Measurements from ENCODE around the gene CGB5. TPM values are rescaled to one million over a fixed set of nuclear protein-coding genes. Genes with fewer than 3 reads are reported as not detected.
"Not testable (repeated sequence)": the region's sequence is repeated elsewhere in the genome, so short reads cannot be mapped to it uniquely, and the experiment has no call there.

CGB5 gene
- total RNA-seq, 1 donor from 2014 or later: not detected

DNA sequence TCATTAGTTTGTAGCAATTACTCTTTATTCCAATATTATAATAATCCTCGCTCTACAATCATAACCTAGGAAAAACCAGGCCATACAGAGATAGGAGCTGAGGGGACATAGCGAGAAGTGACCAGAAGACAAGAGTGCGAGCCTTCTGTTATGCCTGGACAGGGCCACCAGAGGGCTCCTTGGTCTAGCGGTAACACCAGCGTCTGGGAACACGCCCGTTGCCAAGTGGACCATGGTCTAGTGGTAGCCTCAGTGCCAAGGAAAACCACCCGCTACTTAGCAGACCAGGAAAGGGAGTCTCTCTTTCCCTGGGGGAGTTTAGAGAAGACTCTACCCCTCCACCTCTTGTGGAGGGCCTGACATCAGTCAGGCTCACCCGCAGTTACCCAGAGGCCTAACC is 31.2 kb downstream of the CGB5 start:
- not testable (repeated sequence) for H3K36me3 Mint-ChIP-seq (ENCODE audit: low read depth); H3K9me3 Mint-ChIP-seq; H3K4me3 Mint-ChIP-seq; H3K27ac Mint-ChIP-seq (ENCODE audit: unreplicated experiment); H3K4me1 Mint-ChIP-seq
- H3K27me3 Mint-ChIP-seq (ENCODE audit: low read depth): peaks cover 50% of the 10 kb centered on the region
- peak; percentile 52 for DNase-seq (ENCODE audit: low read depth, low spot score)
- TF ChIP-seq, protein P1, sequence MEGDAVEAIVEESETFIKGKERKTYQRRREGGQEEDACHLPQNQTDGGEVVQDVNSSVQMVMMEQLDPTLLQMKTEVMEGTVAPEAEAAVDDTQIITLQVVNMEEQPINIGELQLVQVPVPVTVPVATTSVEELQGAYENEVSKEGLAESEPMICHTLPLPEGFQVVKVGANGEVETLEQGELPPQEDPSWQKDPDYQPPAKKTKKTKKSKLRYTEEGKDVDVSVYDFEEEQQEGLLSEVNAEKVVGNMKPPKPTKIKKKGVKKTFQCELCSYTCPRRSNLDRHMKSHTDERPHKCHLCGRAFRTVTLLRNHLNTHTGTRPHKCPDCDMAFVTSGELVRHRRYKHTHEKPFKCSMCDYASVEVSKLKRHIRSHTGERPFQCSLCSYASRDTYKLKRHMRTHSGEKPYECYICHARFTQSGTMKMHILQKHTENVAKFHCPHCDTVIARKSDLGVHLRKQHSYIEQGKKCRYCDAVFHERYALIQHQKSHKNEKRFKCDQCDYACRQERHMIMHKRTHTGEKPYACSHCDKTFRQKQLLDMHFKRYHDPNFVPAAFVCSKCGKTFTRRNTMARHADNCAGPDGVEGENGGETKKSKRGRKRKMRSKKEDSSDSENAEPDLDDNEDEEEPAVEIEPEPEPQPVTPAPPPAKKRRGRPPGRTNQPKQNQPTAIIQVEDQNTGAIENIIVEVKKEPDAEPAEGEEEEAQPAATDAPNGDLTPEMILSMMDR (conservative IDR thresholded peaks at IDR 0.05): peak; percentile 73

DNA sequence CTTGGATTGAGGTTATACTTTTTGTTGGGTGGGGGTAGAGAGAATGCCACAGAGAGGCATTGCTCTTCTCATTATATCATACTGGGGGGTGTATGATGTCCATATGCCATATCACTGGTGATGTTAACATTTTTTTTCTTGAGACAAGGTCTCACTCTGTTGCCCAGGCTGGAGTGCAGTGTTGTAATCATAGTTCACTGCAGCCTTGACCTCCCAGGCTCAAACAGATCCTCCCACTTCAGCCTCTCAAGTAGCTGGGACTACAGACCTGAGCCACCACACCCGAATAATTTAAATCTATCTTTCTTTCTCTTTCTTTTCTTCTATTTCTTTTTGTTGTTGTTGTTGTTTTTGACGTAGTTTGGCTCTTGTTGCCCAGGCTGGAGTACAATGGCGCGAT is 36.7 kb downstream of the CGB5 start:
- H3K9me3 Mint-ChIP-seq: no peaks in the 10 kb centered on the region
- TF ChIP-seq, protein P1 (conservative IDR thresholded peaks at IDR 0.05): no peak
- no peaks in the 10 kb centered on the region for H3K36me3 Mint-ChIP-seq (ENCODE audit: low read depth)
- DNase-seq (ENCODE audit: low read depth, low spot score): no peak
- H3K27ac Mint-ChIP-seq (ENCODE audit: unreplicated experiment): no peak overlapping the region
- no peak overlapping the region for H3K4me3 Mint-ChIP-seq
- peaks cover 7% of the 10 kb centered on the region for H3K4me1 Mint-ChIP-seq
- peaks cover 14% of the 10 kb centered on the region for H3K27me3 Mint-ChIP-seq (ENCODE audit: low read depth)

DNA sequence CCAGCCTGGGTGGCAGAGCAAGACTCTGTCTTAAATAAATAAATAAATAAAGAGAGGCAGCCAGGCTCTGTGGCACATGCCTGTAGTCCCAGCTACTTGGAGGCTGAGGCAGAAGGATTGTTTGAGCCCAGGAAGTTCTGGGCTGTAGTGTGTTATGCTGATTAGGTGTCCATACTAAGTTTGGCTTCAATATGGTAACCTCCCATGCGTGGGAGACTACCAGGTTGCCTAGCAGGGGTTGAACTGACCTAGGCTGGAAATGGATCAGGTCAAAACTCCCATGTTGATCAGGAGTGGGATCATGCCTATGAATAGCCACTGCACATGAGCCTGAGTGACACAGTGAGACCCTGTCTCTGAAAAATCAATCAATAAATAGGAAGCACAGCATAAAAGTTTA is 37.6 kb downstream of the CGB5 start:
- H3K27ac Mint-ChIP-seq (ENCODE audit: unreplicated experiment): no peak overlapping the region

DNA sequence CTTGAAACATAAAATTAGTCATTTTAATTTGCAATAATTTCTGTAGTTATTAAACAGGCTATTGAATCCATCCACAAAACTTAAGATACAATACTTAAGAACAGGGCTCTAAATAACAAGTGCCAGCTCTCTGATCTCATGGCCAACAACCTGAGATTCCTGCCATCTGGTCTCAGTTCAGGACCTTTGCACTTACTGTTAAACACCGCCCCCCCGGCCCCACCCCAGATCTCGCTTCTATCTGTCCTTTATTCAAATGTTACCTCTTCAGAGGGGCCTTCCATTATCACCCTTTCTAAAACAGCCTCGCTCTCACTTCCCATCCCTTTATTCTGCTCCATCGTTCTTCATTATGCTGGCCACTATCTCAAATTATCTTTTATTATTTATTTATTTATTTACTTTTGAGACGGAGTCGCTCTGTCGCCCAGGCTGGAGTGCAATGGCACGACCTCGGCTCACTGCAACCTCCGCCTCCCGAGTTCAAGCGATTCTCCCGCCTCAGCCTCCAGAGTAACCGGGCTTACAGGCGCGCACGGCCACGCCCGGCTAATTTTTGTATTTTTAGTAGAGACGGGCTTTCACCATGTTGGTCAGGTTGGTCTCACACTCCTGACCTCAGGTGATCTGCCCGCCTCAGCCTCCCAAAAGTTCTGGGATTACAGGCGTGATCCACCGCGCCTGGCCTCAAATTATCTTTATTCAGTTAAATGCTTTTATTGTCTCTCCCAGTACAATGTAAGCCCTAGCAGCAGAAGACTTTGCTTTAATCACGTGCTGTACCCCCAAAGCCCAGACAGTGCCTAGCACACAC is 40.8 kb downstream of the CGB5 start:
- no peaks in the 10 kb centered on the region for H3K9me3 Mint-ChIP-seq
- peaks cover 24% of the 10 kb centered on the region for H3K4me1 Mint-ChIP-seq
- TF ChIP-seq, protein P1 (conservative IDR thresholded peaks at IDR 0.05): no peak
- no peak for DNase-seq (ENCODE audit: low read depth, low spot score)
- no peak overlapping the region for H3K27ac Mint-ChIP-seq (ENCODE audit: unreplicated experiment)
- H3K27me3 Mint-ChIP-seq (ENCODE audit: low read depth): peaks cover 10% of the 10 kb centered on the region
- peaks cover 5% of the 10 kb centered on the region for H3K36me3 Mint-ChIP-seq (ENCODE audit: low read depth)
- H3K4me3 Mint-ChIP-seq: peak overlapping the region; percentile 83

More for the DNA sequence above, 37.6 kb downstream of the CGB5 start:
- Mint-ChIP-seq H3K4me3 (no peak overlapping the region), H3K4me1 (peaks cover 14% of the 10 kb centered on the region), H3K36me3 (ENCODE audit: low read depth) (no peaks in the 10 kb centered on the region), H3K27me3 (ENCODE audit: low read depth) (peaks cover 12% of the 10 kb centered on the region), H3K9me3 (no peaks in the 10 kb centered on the region)
- TF ChIP-seq, protein P1 (conservative IDR thresholded peaks at IDR 0.05): no peak
- DNase-seq (ENCODE audit: low read depth, low spot score): no peak

DNA sequence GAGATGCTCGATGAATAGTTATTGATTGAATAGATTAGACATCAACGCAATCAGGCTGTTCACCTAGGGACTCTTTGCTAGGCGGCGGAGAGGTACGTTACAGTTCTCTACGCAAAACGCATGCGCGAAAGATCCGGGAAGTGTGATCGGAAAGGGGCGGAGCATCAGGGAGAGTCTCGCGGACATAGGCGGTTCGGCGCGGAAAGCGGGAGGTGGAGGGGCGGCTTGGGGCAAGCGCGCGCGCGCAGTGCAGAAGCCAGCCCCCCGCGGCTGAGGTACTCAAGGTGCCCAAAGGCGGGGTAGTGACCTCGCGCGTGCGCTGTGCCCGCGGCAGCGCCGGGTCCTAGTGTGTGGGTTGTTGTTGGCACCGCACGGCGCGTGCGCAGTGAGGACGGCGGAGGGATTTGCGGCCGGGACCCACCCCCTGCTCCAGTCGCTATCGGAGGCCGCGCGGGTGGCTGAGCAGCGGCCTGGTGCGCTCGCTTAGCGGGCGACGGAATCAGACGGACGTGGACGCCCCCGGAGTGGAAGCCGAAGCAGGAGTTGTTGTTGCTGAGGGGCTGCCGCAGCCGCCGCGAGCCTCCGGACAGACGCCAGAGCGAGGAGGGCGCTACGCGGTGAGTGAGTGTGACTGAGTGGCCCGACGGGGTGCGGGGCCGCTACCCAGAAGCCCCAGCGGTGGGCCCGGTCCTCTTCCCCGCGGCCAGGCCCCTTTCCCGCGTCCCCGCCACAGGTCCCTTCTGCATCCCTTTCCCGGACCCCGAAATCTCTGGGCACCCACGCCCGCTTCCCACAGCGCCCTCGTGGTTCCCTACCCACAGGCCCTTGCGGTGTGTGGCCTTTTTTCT is 41.6 kb downstream of the CGB5 start, which contains the start of gene SNRNP70:
SNRNP70 (plus strand) TSS at position 432 of the 848 bp plus-strand sequence. CDS start 964 bp downstream, outside the sequence.
- DNase-seq (ENCODE audit: low read depth, low spot score): peak; percentile 98
- Mint-ChIP-seq H3K4me3 (peak within 1 kb of the TSS; percentile 83), H3K4me1 (peaks cover 24% of the 10 kb centered on the region), H3K9me3 (no peaks in the 10 kb centered on the region), H3K36me3 (ENCODE audit: low read depth) (peaks cover 7% of the 10 kb centered on the region), H3K27me3 (ENCODE audit: low read depth) (peaks cover 8% of the 10 kb centered on the region), H3K27ac (ENCODE audit: unreplicated experiment) (peak within 1 kb of the TSS; percentile 99)
- TF ChIP-seq, protein P1 (conservative IDR thresholded peaks at IDR 0.05): no peak

Measured in neural crest cell (in vitro differentiated cells).